Measurements from ENCODE around the gene CD79A. TPM values are rescaled to one million over a fixed set of nuclear protein-coding genes. Genes with fewer than 3 reads are reported as not detected.

CD79A gene
- total RNA-seq, 4 donors from 2014 or later: 2.3 to 33.0 (median 8.2) TPM; not detected in 1

GRCh38 chr19:41868120-41868988, 8.7 kb upstream of the CD79A start:
- H3K36me3 ChIP-seq: peaks cover 0 to 32% (median 15%) of the 10 kb centered on the region in 4 donors
- intact Hi-C loops (cut with DNase I; ENCODE audit: low total_unique reads): no loop called here
- WGBS, 2 donors (ENCODE audit: low coverage in 1 of 2): 49 to 90% methylated on average over 2 to 10 of the region's 10 CpGs
- H3K4me3 ChIP-seq: no peak overlapping the region
- peaks cover 11 to 81% (median 32%) of the 10 kb centered on the region in 4 donors for H3K4me1 ChIP-seq
- H3K9me3 ChIP-seq: no peaks in the 10 kb centered on the region
- TF ChIP-seq CTCF (IDR thresholded peaks at IDR 0.05) (no peak), POLR2A (IDR thresholded peaks at IDR 0.05) (no peak), POLR2AphosphoS5 (IDR thresholded peaks at IDR 0.05) (no peak), EP300 (IDR thresholded peaks at IDR 0.05; ENCODE audit: low read depth) (no peak)
- in situ Hi-C loops (cut with MboI; ENCODE audit: low pct_ligation_motif_present in 1 of 4, low pct_unique_long_range_greater_than_20kb in 1 of 4, low sequenced_read_pairs in 3 of 4): no loop called here
- DNase-seq: peak; percentile 37
- H3K27ac ChIP-seq: peak overlapping the region; percentile 8 to 35 (median 20)
- no peaks in the 10 kb centered on the region for H3K27me3 ChIP-seq

DNA sequence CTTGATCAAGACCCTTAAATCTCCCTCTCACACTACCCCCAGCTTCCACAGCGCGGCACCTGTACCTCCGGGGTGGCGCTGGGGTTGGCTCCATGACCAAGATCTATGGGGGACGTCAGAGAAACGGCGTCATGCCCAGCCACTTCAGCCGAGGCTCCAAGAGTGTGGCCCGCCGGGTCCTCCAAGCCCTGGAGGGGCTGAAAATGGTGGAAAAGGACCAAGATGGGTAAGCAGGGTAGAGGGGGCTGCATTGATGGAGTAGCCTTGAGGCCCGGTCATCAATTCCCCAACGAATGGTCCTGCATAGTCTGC, 8.1 kb upstream of the CD79A start:
- Histone ChIP-seq H3K27me3 (no peaks in the 10 kb centered on the region), H3K27ac (peak overlapping the region in 1 of 4 donors; percentile 25), H3K36me3 (peaks cover 0 to 29% (median 13%) of the 10 kb centered on the region in 4 donors), H3K9me3 (no peaks in the 10 kb centered on the region), H3K4me1 (peaks cover 11 to 84% (median 33%) of the 10 kb centered on the region in 4 donors), H3K4me3 (no peak overlapping the region)
- no peak for TF ChIP-seq CTCF (IDR thresholded peaks at IDR 0.05)
- no peak for TF ChIP-seq EP300 (IDR thresholded peaks at IDR 0.05; ENCODE audit: low read depth)
- TF ChIP-seq POLR2A (IDR thresholded peaks at IDR 0.05): no peak
- no peak for TF ChIP-seq POLR2AphosphoS5 (IDR thresholded peaks at IDR 0.05)
- 83% methylated on average over 12 of the region's 12 CpGs; no CpG with 5 or more reads in 1 of the 2 donors for WGBS, 2 donors (ENCODE audit: low coverage in 1 of 2)
- DNase-seq: no peak
- intact Hi-C loops (cut with DNase I; ENCODE audit: low total_unique reads) (no loop called here), in situ Hi-C loops (cut with MboI; ENCODE audit: low pct_ligation_motif_present in 1 of 4, low pct_unique_long_range_greater_than_20kb in 1 of 4, low sequenced_read_pairs in 3 of 4) (no loop called here)

- Histone ChIP-seq H3K9me3 (no peaks in the 10 kb centered on the region), H3K4me1 (peaks cover 11 to 83% (median 31%) of the 10 kb centered on the region in 4 donors), H3K4me3 (no peak overlapping the region), H3K27ac (peak overlapping the region in 1 of 4 donors; percentile 55), H3K27me3 (no peaks in the 10 kb centered on the region), H3K36me3 (peaks cover 0 to 24% (median 11%) of the 10 kb centered on the region in 4 donors)
- no peak for DNase-seq
- WGBS, 2 donors (ENCODE audit: low coverage in 1 of 2): 77% methylated on average over 13 of the region's 13 CpGs; no CpG with 5 or more reads in 1 of the 2 donors
- in situ Hi-C loops (cut with MboI; ENCODE audit: low pct_ligation_motif_present in 1 of 4, low pct_unique_long_range_greater_than_20kb in 1 of 4, low sequenced_read_pairs in 3 of 4): no loop called here
- TF ChIP-seq CTCF (IDR thresholded peaks at IDR 0.05): no peak
- TF ChIP-seq POLR2A (IDR thresholded peaks at IDR 0.05): no peak
- TF ChIP-seq POLR2AphosphoS5 (IDR thresholded peaks at IDR 0.05): no peak
- no peak for TF ChIP-seq EP300 (IDR thresholded peaks at IDR 0.05; ENCODE audit: low read depth)
- intact Hi-C loops (cut with DNase I; ENCODE audit: low total_unique reads): no loop called here
These were observed 7.6 kb upstream of the CD79A start for GRCh38 chr19:41869374-41869955.

DNA sequence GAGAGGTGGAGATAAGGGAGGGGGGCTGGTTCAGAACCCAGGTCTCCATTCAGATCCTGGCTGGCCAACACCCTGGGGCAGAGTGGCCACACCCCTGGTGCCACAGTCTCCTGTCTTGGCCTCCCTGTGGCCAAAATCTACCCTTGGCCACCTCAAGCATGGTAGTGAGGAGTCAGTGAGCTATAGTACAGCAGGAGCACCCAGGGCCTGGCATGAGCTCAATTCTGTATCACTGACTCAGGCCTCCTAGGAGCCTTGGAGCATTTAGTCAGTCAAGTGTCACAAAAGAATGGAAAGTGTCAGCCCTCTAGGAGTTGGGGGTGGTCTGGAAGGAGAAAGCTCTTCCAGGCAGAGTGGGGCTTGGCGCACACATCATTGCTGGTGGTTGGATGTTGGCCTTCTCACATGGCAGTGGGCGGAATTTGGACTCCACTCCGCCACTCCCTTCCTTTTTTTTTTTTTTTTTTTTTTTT, 6.6 kb upstream of the CD79A start:
- no peaks in the 10 kb centered on the region for H3K27me3 ChIP-seq
- WGBS, 2 donors (ENCODE audit: low coverage in 1 of 2): 47% methylated on average over 3 of the region's 3 CpGs; no CpG with 5 or more reads in 1 of the 2 donors
- peak overlapping the region; percentile 27 to 60 (median 54) for H3K27ac ChIP-seq
- peaks cover 11 to 76% (median 31%) of the 10 kb centered on the region in 4 donors for H3K4me1 ChIP-seq
- H3K36me3 ChIP-seq: peaks cover 0 to 17% (median 7%) of the 10 kb centered on the region in 4 donors
- DNase-seq: no peak
- intact Hi-C loops (cut with DNase I; ENCODE audit: low total_unique reads) (loop anchor here (5.0 kb wide), 1 partner anchor 87 kb away; the partner anchor contains the start of gene RABAC1), in situ Hi-C loops (cut with MboI; ENCODE audit: low pct_ligation_motif_present in 1 of 4, low pct_unique_long_range_greater_than_20kb in 1 of 4, low sequenced_read_pairs in 3 of 4) (loop anchor here in 3 of 4 donors (5.0 to 10.0 kb wide), 3 partner anchors 77 to 84 kb away; partner anchors contain the start of gene RABAC1 (in 1 of the 3))
- H3K4me3 ChIP-seq: no peak overlapping the region
- H3K9me3 ChIP-seq: no peaks in the 10 kb centered on the region
- TF ChIP-seq POLR2A (IDR thresholded peaks at IDR 0.05): no peak
- TF ChIP-seq POLR2AphosphoS5 (IDR thresholded peaks at IDR 0.05): no peak
- no peak for TF ChIP-seq EP300 (IDR thresholded peaks at IDR 0.05; ENCODE audit: low read depth)
- no peak for TF ChIP-seq CTCF (IDR thresholded peaks at IDR 0.05)
